Osteoblast (primary cell): ENCODE results near the gene SLC1A2. TPM values are rescaled to one million over a fixed set of nuclear protein-coding genes. Genes with fewer than 3 reads are reported as not detected.

Experiments used
- DNase-seq: peaks from one replicate; pipeline ENCODE4 v3.0.0; 2011; ENCODE audit warnings: low spot score, mixed read lengths; ENCODE audit not compliant: insufficient read length; ENCODE audit errors: missing footprints
- H2AFZ ChIP-seq: 2 replicates; pipeline ENCODE4 v1.6.0; 2011; ENCODE audit warnings: mild to moderate bottlenecking, low read length
- H3K27ac ChIP-seq: 2 replicates; pipeline ENCODE4 v1.5.1; 2011; ENCODE audit warnings: mild to moderate bottlenecking, low read depth, low read length, moderate library complexity
- H3K27me3 ChIP-seq: 2 replicates; pipeline ENCODE4 v1.6.0; 2012; ENCODE audit warnings: mild to moderate bottlenecking, control low read depth, inconsistent platforms, low read length, moderate library complexity; ENCODE audit not compliant: insufficient read depth
- H3K36me3 ChIP-seq: 2 replicates; pipeline ENCODE4 v1.5.1; 2011; ENCODE audit warnings: mild to moderate bottlenecking, low read length, control low read depth, moderate library complexity; ENCODE audit not compliant: insufficient read depth
- H3K4me1 ChIP-seq: 2 replicates; pipeline ENCODE4 v1.5.1; 2011; ENCODE audit warnings: mild to moderate bottlenecking, low read length, control low read depth, moderate library complexity; ENCODE audit not compliant: insufficient read depth
- H3K4me2 ChIP-seq: 2 replicates; pipeline ENCODE4 v1.6.0; 2011; ENCODE audit warnings: mild to moderate bottlenecking, low read length; ENCODE audit not compliant: insufficient read depth
- H3K4me3 ChIP-seq: fragments of 200-600 bp; sonication (generic); 3 replicates; pipeline ENCODE4 v1.5.1; 2012; ENCODE audit warnings: mild to moderate bottlenecking, low read length, inconsistent platforms; ENCODE audit not compliant: insufficient read depth
- H3K79me2 ChIP-seq: 2 replicates; pipeline ENCODE4 v1.6.0; 2012; ENCODE audit warnings: mild to moderate bottlenecking, low read length, control low read depth, inconsistent platforms; ENCODE audit not compliant: insufficient read depth
- H3K9me3 ChIP-seq: 2 replicates; pipeline ENCODE4 v1.5.1; 2011; ENCODE audit warnings: low read depth, low read length, control low read depth
- H4K20me1 ChIP-seq: 2 replicates; pipeline ENCODE4 v1.6.0; 2012; ENCODE audit warnings: mild to moderate bottlenecking, low read length, control low read depth; ENCODE audit not compliant: insufficient read depth
- total RNA-seq: library from RNA; depleted of rRNA; stranded (reverse); fragments of >200 nt; gene quantifications from 2 replicates; pipeline ENCODE4 v1.2.3, GENCODE V29; 2012
- TF ChIP-seq, protein P1 (sequence below): IDR thresholded peaks from 2 replicates; pipeline ENCODE4 v1.5.1; 2011; ENCODE audit warnings: mild to moderate bottlenecking, low read depth, low read length, moderate library complexity; ENCODE audit errors: extremely low read depth

The SLC1A2 gene
- 0.72 and 1.5 TPM in 2 replicates for total RNA-seq

DNA sequence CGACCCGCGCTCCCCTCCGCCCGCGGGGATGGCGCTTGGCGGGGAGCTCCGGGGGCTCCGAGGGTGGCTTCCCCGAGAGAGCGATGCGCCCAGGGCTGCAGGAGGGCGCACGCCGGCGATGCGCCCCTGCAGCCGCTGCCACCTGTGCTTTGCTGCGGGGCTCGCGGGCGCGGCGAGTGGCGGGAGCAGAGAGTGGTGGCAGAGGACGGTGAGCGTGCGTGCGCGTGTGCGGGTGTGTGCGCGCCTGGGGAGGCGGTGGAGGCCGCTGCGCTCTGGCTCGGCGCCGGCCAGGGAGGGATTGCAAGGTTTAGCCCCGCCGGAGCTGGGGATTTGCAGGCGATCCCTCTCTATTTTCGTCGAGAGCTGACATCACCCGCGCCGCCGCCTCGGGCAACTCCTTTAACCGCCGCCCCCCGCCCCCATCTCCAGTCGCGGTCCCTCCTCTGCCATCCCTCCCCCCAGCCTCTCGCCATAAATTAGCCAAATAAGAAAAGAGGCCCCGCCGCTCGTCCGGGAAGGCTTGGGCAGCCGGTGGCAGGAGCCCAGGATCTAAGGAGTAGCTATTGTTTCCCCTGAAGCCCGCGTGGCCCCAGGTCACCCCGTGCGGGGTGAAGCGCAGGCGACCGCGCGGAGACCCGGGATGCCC lies at the start of gene SLC1A2:
Gene SLC1A2, minus strand, starts transcription at position 375 of the 646 bp plus-strand sequence. CDS start 592 bp downstream, outside the sequence.
- H3K79me2 ChIP-seq = no peaks in the 10 kb centered on the region
- H3K4me3 ChIP-seq = peak within 1 kb of the TSS; percentile 69
- peak; percentile 77 for DNase-seq
- no peak within 1 kb of the TSS for H2AFZ ChIP-seq
- peaks cover 13% of the 10 kb centered on the region for H3K4me1 ChIP-seq
- peaks cover 2% of the 10 kb centered on the region for H4K20me1 ChIP-seq
- H3K4me2 ChIP-seq = peak within 1 kb of the TSS; percentile 68
- TF ChIP-seq, protein P1, sequence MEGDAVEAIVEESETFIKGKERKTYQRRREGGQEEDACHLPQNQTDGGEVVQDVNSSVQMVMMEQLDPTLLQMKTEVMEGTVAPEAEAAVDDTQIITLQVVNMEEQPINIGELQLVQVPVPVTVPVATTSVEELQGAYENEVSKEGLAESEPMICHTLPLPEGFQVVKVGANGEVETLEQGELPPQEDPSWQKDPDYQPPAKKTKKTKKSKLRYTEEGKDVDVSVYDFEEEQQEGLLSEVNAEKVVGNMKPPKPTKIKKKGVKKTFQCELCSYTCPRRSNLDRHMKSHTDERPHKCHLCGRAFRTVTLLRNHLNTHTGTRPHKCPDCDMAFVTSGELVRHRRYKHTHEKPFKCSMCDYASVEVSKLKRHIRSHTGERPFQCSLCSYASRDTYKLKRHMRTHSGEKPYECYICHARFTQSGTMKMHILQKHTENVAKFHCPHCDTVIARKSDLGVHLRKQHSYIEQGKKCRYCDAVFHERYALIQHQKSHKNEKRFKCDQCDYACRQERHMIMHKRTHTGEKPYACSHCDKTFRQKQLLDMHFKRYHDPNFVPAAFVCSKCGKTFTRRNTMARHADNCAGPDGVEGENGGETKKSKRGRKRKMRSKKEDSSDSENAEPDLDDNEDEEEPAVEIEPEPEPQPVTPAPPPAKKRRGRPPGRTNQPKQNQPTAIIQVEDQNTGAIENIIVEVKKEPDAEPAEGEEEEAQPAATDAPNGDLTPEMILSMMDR = no peak
- H3K27me3 ChIP-seq = peaks cover 84% of the 10 kb centered on the region
- H3K36me3 ChIP-seq = no peaks in the 10 kb centered on the region
- no peak within 1 kb of the TSS for H3K27ac ChIP-seq
- no peaks in the 10 kb centered on the region for H3K9me3 ChIP-seq

DNA sequence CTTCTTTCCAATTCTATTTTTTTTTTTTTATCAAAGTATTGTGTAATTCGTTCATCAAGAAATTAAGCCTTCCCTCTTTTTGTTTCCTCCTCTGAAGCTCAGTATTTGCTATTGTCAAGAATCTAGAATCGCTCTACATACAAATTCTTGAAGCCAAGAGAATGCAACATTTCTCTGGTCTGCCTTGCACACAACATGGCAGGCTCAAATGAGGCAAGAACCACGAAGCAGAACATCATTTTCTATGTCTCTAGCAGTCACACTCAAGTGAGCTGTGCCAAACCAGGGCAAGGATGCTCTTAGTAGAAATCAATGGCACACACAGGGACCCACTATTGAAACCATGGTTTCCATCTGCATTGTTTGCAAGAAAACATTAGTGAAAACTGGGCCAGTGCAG lies 46.7 kb upstream of the SLC1A2 start:
- Histone ChIP-seq H3K4me1 (peaks cover 5% of the 10 kb centered on the region), H3K27me3 (no peaks in the 10 kb centered on the region), H3K4me2 (no peak overlapping the region), H3K9me3 (no peaks in the 10 kb centered on the region), H2AFZ (no peak overlapping the region), H4K20me1 (no peaks in the 10 kb centered on the region), H3K36me3 (peaks cover 4% of the 10 kb centered on the region), H3K4me3 (no peak overlapping the region), H3K27ac (no peak overlapping the region), H3K79me2 (no peaks in the 10 kb centered on the region)
- TF ChIP-seq, protein P1 = no peak
- DNase-seq = no peak

DNA sequence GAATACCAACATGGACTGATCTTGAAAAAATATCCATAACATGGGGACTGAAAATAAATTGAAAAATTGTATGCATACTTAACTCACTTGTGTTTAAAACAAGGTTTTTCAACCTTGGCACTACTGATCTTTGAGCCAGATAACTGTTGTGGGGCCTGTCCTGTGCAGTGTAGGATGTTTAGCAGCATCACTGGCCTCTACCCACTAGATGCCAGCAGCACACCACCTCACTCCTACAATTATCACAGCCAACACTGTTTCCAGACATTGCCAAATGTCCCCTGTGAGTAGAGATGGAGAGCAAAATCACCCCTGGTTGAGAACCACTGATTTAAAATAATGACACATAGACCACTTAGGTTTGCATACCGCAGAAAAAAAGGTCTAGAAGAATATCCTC lies 45.0 kb upstream of the SLC1A2 start:
- no peak for DNase-seq
- Histone ChIP-seq H3K36me3 (no peaks in the 10 kb centered on the region), H3K4me1 (peaks cover 5% of the 10 kb centered on the region), H3K9me3 (no peaks in the 10 kb centered on the region), H2AFZ (no peak overlapping the region), H3K4me2 (no peak overlapping the region), H3K27me3 (no peaks in the 10 kb centered on the region), H3K4me3 (no peak overlapping the region), H4K20me1 (no peaks in the 10 kb centered on the region), H3K79me2 (no peaks in the 10 kb centered on the region), H3K27ac (no peak overlapping the region)
- TF ChIP-seq, protein P1 = peak; percentile 61

DNA sequence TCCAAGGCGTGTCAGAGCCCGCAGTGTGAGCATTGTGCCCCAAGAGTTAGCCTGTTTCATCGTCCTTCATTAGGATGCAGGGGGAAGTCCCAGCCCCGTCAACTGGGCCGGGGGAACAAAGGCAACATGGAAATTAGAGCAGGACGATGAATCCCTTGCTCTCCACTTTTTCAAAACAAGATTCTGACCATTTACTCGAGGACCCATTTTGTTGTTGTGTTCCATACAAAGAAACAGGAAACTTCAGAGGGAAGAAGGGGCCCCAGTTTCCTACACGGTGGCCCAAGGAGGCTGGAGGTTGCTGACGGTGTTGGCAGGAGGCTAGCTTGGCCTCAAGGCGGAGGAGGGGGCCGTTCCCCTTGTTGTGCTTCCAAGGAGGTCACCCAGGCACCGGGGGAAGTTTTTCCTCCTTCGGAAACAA lies 44.0 kb upstream of the SLC1A2 start:
- Histone ChIP-seq H3K27me3 (no peaks in the 10 kb centered on the region), H4K20me1 (no peaks in the 10 kb centered on the region), H3K4me1 (peaks cover 5% of the 10 kb centered on the region), H3K27ac (no peak overlapping the region), H3K9me3 (no peaks in the 10 kb centered on the region), H2AFZ (no peak overlapping the region), H3K79me2 (no peaks in the 10 kb centered on the region), H3K4me2 (no peak overlapping the region), H3K4me3 (no peak overlapping the region), H3K36me3 (no peaks in the 10 kb centered on the region)
- TF ChIP-seq, protein P1 = no peak
- DNase-seq = no peak
